T47D (cell line): ENCODE results near the gene CLEC4F.

ENCODE experiments used
- DNase-seq, 2 experiments: peaks; one replicate each; pipeline versions ENCODE4 v3.0.0 to v3.0.0-alpha.2; 2011 to 2012; ENCODE audit warnings: low read depth in 1 of 2, low spot score in 1 of 2
- JUND ChIP-seq: IDR thresholded peaks from 2 replicates; pipeline ENCODE4 v1.6.1; 2012; ENCODE audit warnings: low read depth
- in situ Hi-C: cut with HindIII; loops from 2 replicates; pipeline ENCODE4 v1.10.0; 2016; ENCODE audit warnings: low sequenced_read_pairs, low pct_unique_long_range_greater_than_20kb

Gene CLEC4F, protein sequence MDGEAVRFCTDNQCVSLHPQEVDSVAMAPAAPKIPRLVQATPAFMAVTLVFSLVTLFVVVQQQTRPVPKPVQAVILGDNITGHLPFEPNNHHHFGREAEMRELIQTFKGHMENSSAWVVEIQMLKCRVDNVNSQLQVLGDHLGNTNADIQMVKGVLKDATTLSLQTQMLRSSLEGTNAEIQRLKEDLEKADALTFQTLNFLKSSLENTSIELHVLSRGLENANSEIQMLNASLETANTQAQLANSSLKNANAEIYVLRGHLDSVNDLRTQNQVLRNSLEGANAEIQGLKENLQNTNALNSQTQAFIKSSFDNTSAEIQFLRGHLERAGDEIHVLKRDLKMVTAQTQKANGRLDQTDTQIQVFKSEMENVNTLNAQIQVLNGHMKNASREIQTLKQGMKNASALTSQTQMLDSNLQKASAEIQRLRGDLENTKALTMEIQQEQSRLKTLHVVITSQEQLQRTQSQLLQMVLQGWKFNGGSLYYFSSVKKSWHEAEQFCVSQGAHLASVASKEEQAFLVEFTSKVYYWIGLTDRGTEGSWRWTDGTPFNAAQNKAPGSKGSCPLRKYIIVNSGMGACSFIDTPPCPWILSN

GRCh38 chr2:70820499-70820898 is at the start of gene CLEC4F:
CLEC4F (minus strand) TSS chr2:70820599; CDS start chr2:70820523, 76 bp downstream.
- no peak for DNase-seq
- TF ChIP-seq JUND: no peak
- in situ Hi-C loops: no loop called here

DNA sequence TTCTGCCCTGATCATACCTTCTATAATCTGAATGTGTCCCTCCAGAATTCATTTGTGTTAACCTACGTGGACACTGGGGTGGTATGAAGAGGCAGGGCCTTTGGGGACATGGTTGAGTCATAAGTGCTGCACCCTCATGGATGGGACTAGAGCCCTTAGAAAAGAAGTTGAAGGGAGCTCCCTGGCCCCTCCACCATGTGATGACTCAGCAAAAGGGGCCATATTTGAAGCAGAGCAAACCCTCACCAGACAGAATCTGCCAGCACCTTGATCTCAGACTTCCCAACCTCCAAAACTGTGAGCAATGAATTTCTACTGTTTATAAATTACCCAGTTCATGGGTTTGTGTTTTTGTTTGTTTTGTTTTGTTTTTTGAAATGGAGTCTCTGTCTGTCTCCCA is 48.6 kb upstream of the CLEC4F start:
- no peak for TF ChIP-seq JUND
- in situ Hi-C loops: no loop called here
- DNase-seq: no peak

DNA sequence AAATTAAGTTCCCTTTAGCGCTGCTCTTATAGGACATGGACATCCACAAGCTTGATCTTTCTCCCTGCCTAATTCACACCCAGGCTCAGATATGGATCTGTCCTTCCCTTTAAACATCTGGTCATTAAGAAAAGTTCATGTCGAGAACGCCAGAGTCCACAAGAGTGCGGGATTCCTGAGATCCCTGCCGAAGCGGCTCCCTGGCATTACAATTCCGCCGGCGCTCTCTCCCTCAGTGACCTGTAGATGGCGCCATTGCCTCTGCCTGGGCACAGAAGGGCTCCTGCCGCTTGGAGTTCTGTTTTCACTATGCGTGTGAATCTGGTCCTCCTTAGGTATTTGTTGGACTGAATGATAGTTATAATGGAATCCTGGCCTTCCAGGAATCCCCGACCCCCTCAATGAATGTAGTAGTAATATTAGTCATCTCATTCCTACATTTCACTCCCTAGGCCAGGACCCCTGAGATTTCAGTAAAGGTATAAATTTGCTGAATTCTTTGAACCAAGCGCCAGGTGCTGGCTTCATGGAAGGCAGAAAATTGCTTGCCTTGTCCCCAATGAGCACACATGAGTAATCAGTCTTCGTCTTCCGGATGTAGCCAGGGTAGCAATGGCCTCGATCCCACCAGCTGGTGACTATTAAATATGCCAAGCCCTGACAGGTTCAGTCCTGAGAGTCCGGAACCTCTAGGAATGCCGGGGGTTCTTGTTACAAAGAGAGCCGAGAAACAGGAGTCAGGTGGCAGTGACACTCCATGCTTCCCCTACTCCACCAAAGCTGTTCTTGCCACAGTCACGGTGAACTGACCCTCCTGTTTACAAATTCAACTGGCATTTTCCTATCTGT is 41.6 kb upstream of the CLEC4F start:
- TF ChIP-seq JUND: no peak
- in situ Hi-C loops: no loop called here
- DNase-seq: peak; percentile 67 to 81

DNA sequence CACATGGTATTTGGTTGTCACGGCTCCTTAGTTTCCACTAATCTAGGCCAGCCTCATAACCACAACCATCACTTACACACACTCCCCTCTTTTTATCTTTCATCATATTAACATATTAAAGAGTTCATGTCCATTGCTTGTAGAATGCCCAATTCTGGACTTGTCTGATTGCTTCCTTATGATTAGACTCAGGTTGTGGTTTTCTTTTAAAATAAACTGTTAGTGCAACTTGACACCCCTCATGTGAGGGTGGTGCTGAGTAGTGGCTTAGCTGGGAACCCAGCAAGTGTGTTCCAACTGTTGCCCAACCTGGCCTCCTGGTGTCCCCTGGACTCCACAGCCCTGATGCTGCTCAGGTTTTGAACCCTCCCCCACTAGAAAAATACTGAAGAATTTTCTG is 35.3 kb upstream of the CLEC4F start:
- no peak for TF ChIP-seq JUND
- no peak for DNase-seq
- in situ Hi-C loops: no loop called here

- in situ Hi-C loops: no loop called here
- DNase-seq: no peak
- TF ChIP-seq JUND: no peak
Measured at GRCh38 chr2:70854411-70854810, 34.0 kb upstream of the CLEC4F start.

GRCh38 chr2:70852824-70853223 is 32.4 kb upstream of the CLEC4F start:
- no peak for DNase-seq
- TF ChIP-seq JUND: no peak
- in situ Hi-C loops: no loop called here

DNA sequence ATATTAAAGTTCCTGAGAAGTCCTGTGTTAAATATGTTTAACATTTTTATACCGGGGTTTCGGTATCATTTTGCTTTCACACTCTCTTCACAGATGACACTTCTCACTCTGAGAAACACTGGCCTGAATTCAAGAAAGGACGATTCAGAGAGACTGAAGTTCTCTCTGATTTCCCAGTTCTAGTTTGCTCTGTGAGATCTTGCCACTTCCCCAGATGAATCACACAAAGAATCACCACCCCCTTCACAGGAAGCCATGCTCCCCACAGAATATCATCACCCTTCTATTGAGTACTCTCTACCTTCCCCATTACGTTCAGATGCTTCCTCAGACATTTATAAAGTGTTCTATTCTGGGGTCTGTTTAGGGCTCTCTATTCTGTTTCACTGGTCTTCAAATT is 31.3 kb upstream of the CLEC4F start:
- no peak for DNase-seq
- in situ Hi-C loops: no loop called here
- TF ChIP-seq JUND: no peak

DNA sequence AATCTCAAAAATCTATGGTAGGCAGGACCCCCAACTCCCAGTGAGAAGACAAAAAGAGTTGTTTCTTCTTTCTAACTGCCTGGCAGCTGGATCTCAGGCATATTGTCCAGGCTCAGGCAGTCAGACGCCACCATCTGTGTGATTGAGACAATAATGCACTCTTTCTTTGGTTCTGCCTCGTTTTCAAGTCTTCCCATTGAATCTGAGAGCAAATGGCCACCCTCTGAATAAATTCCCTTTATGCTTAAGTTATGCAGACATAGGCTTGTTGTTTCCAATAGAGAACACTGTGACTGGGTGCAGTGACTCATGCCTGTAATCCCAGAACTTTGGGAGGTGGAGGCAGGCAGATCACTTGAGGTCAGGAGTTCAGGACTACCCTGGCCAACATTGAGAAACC is 30.5 kb upstream of the CLEC4F start:
- no peak for TF ChIP-seq JUND
- in situ Hi-C loops: no loop called here
- DNase-seq: no peak

DNA sequence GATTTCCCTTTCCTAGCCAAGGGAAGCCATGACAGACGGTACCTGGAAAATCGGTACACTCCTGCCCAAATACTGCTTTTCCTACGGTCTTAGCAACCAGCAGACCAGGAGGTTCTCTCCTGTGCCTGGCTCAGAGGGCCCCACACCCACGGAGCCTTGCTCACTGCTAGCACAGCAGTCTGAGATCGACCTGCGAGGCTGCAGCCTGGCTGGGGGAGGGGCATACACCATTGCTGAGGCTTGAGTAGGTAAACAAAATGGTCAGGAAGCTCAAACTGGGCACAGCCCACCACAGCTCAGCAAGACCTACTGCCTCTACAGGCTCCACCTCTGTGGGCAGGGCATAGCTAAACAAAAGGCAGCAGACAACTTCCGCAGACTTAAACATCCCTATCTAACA is 22.0 kb upstream of the CLEC4F start:
- no peak for TF ChIP-seq JUND
- no peak for DNase-seq
- in situ Hi-C loops: no loop called here

- no peak for TF ChIP-seq JUND
- in situ Hi-C loops: no loop called here
- DNase-seq: no peak
Measured at GRCh38 chr2:70837980-70838925, 17.9 kb upstream of the CLEC4F start.

GRCh38 chr2:70835643-70836042 is 15.2 kb upstream of the CLEC4F start, which contains the start of gene CD207:
CD207 (minus strand) TSS chr2:70835816; CDS start chr2:70835776, 40 bp downstream.
- no peak for DNase-seq
- no peak for TF ChIP-seq JUND
- in situ Hi-C loops: no loop called here

- DNase-seq: no peak
- in situ Hi-C loops: no loop called here
- TF ChIP-seq JUND: no peak
Measured at GRCh38 chr2:70834881-70835280, 14.5 kb upstream of the CLEC4F start.
